GM12878 (cell line): ENCODE data around the gene LAMA2. TPM values are rescaled to one million over a fixed set of nuclear protein-coding genes. Genes with fewer than 3 reads are reported as not detected.

Experiments
- ASH2L ChIP-seq: fragments of 300-600, 200-600 bp; sonication (generic); IDR thresholded peaks from 2 replicates; pipeline ENCODE4 v1.6.1; 2017; ENCODE audit warnings: low read depth, mild to moderate bottlenecking, borderline replicate concordance
- CBX5 ChIP-seq: sonication (generic); IDR thresholded peaks from 2 replicates; pipeline ENCODE4 v1.6.1; 2016; ENCODE audit warnings: low read depth, moderate library complexity, mild to moderate bottlenecking, inconsistent platforms
- CREM ChIP-seq: IDR thresholded peaks from 2 replicates; pipeline ENCODE4 v1.6.1; 2014; ENCODE audit warnings: antibody characterized with exemption, low read depth
- SRF ChIP-seq, 2 experiments: IDR thresholded peaks; 2 replicates each; pipeline ENCODE4 v1.6.1; 2011; ENCODE audit warnings: low read depth in 2 of 2, low read length in 2 of 2, mild to moderate bottlenecking in 1 of 2, moderate library complexity in 1 of 2
- YBX1 ChIP-seq: fragments of 450-650 bp; IDR thresholded peaks from 2 replicates; pipeline ENCODE4 v1.6.1; 2016; ENCODE audit warnings: antibody characterized with exemption
- polyA plus RNA-seq, 11 experiments: library from polyadenylated mRNA; depleted of rRNA in 4 of 11; unstranded in 6 of 11; stranded (reverse) in 5 of 11; fragments of >200 nt; fragmentation: Nextera tagmentation in 4 of 11; fragmentation: Illumina TruSeq in 1 of 11; extraction: Ambion mirVana in 4 of 11; extraction: Trizol in 1 of 11; gene quantifications; 1 replicate in 1 of 11; 2 replicates in 10 of 11; pipeline versions ENCODE4 v1.2.1 to v1.2.3, GENCODE V29; 2011 to 2016; ENCODE audit warnings: inconsistent platforms in 2 of 11, missing spikeins in 2 of 11, low read depth in 1 of 11
- total RNA-seq, 4 experiments: library from RNA; depleted of rRNA in 3 of 4; stranded (reverse); fragments of >200 nt in 3 of 4; fragmentation: Illumina TruSeq in 1 of 4; extraction: Trizol in 1 of 4; gene quantifications; 2 replicates each; pipeline versions ENCODE4 v1.2.1 to v1.2.3, GENCODE V29; 2013 to 2021
- TF ChIP-seq, protein P1 (sequence below): IDR thresholded peaks from 2 replicates; pipeline ENCODE4 v1.6.1; 2012; ENCODE audit warnings: improper control_type of control experiment, low read depth, low read length; ENCODE audit not compliant: insufficient replicate concordance
- TF ChIP-seq, protein P2 (sequence below): IDR thresholded peaks from 2 replicates; pipeline ENCODE4 v1.6.1; 2012; ENCODE audit warnings: mild to moderate bottlenecking, low read depth, low read length

Gene LAMA2
- total and polyA plus RNA-seq, 10 of the 15 experiments (the other 5 are each of a cell fraction or from before 2014, with no cell fraction given): 0.04 to 2.0 (median 0.37) TPM; not detected in 1

DNA sequence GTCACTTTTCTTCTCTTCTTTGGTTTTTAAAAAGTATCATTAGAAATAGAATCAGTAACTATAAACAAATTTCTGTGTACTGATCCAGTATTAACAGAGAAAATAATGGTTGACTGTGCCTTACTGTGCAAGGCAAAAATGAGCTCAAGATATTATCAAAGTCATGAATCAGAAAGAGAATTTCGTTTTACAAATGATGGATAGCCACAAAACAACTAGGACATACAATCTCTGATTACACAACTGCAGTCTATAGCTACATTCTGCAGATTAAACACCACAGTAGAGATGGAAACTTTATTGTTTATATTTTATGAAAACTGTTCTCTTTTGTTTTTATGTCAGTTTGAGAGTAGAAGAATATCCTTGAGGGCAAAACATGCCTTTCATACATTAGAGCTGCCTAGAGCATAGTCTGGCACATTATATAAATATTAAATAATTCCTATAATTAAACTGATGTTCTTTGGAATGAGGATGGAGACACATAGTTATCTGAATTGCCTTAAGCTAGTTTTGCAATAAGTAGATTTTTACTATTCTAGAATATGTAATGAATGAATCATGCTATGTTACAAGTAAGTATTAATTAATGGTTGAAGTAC, 333.1 kb downstream of the LAMA2 start (continued):
- TF ChIP-seq, protein P1, sequence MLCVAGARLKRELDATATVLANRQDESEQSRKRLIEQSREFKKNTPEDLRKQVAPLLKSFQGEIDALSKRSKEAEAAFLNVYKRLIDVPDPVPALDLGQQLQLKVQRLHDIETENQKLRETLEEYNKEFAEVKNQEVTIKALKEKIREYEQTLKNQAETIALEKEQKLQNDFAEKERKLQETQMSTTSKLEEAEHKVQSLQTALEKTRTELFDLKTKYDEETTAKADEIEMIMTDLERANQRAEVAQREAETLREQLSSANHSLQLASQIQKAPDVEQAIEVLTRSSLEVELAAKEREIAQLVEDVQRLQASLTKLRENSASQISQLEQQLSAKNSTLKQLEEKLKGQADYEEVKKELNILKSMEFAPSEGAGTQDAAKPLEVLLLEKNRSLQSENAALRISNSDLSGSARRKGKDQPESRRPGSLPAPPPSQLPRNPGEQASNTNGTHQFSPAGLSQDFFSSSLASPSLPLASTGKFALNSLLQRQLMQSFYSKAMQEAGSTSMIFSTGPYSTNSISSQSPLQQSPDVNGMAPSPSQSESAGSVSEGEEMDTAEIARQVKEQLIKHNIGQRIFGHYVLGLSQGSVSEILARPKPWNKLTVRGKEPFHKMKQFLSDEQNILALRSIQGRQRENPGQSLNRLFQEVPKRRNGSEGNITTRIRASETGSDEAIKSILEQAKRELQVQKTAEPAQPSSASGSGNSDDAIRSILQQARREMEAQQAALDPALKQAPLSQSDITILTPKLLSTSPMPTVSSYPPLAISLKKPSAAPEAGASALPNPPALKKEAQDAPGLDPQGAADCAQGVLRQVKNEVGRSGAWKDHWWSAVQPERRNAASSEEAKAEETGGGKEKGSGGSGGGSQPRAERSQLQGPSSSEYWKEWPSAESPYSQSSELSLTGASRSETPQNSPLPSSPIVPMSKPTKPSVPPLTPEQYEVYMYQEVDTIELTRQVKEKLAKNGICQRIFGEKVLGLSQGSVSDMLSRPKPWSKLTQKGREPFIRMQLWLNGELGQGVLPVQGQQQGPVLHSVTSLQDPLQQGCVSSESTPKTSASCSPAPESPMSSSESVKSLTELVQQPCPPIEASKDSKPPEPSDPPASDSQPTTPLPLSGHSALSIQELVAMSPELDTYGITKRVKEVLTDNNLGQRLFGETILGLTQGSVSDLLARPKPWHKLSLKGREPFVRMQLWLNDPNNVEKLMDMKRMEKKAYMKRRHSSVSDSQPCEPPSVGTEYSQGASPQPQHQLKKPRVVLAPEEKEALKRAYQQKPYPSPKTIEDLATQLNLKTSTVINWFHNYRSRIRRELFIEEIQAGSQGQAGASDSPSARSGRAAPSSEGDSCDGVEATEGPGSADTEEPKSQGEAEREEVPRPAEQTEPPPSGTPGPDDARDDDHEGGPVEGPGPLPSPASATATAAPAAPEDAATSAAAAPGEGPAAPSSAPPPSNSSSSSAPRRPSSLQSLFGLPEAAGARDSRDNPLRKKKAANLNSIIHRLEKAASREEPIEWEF: no peak
- TF ChIP-seq ASH2L (no peak), YBX1 (no peak), CREM (no peak), CBX5 (no peak), SRF (IDR thresholded peaks at IDR 0.05; ENCODE audit: low read depth in 2 of 2, low read length in 2 of 2) (no peak)
- TF ChIP-seq, protein P2, sequence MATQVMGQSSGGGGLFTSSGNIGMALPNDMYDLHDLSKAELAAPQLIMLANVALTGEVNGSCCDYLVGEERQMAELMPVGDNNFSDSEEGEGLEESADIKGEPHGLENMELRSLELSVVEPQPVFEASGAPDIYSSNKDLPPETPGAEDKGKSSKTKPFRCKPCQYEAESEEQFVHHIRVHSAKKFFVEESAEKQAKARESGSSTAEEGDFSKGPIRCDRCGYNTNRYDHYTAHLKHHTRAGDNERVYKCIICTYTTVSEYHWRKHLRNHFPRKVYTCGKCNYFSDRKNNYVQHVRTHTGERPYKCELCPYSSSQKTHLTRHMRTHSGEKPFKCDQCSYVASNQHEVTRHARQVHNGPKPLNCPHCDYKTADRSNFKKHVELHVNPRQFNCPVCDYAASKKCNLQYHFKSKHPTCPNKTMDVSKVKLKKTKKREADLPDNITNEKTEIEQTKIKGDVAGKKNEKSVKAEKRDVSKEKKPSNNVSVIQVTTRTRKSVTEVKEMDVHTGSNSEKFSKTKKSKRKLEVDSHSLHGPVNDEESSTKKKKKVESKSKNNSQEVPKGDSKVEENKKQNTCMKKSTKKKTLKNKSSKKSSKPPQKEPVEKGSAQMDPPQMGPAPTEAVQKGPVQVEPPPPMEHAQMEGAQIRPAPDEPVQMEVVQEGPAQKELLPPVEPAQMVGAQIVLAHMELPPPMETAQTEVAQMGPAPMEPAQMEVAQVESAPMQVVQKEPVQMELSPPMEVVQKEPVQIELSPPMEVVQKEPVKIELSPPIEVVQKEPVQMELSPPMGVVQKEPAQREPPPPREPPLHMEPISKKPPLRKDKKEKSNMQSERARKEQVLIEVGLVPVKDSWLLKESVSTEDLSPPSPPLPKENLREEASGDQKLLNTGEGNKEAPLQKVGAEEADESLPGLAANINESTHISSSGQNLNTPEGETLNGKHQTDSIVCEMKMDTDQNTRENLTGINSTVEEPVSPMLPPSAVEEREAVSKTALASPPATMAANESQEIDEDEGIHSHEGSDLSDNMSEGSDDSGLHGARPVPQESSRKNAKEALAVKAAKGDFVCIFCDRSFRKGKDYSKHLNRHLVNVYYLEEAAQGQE: no peak
- TF ChIP-seq, all 136 proteins: peak for 0
